Esophagus (tissue), 2 donors: Measurements from ENCODE around the gene TBL1X. TPM values are rescaled to one million over a fixed set of nuclear protein-coding genes. Genes with fewer than 3 reads are reported as not detected.

Experiments
- H3K27ac ChIP-seq, 2 donors: one replicate each; pipeline ENCODE4 v1.5.1; 2013; ENCODE audit warnings: low read depth in 2 of 2, mild to moderate bottlenecking in 2 of 2, inconsistent platforms in 1 of 2, low read length in 1 of 2, moderate library complexity in 1 of 2
- H3K27me3 ChIP-seq, 2 donors: one replicate each; pipeline ENCODE4 v1.6.1; 2013; ENCODE audit warnings: low read length in 2 of 2, control low read depth in 1 of 2, mild to moderate bottlenecking in 1 of 2; ENCODE audit not compliant: insufficient read depth in 2 of 2, control insufficient read depth in 1 of 2
- H3K36me3 ChIP-seq, 2 donors: one replicate each; pipeline ENCODE4 v1.6.1; 2013; ENCODE audit warnings: low read length in 1 of 2; ENCODE audit not compliant: control insufficient read depth in 2 of 2, insufficient read depth in 2 of 2
- H3K4me1 ChIP-seq, 2 donors: one replicate each; pipeline ENCODE4 v1.6.1; 2013; ENCODE audit warnings: low read length in 1 of 2; ENCODE audit not compliant: control insufficient read depth in 2 of 2, insufficient read depth in 2 of 2
- H3K4me3 ChIP-seq, 2 donors: one replicate each; pipeline ENCODE4 v1.5.1; 2013; ENCODE audit warnings: low read length in 2 of 2, mild to moderate bottlenecking in 2 of 2, low read depth in 1 of 2, moderate library complexity in 1 of 2
- H3K9me3 ChIP-seq, 2 donors: one replicate each; pipeline ENCODE4 v1.6.1; 2013; ENCODE audit warnings: mild to moderate bottlenecking in 2 of 2, low read depth in 1 of 2, low read length in 1 of 2, moderate library complexity in 1 of 2; ENCODE audit not compliant: control insufficient read depth in 2 of 2, insufficient read depth in 1 of 2
- WGBS, 2 donors: extraction: QIAGEN DNeasy Blood & Tissue Kit; methylation state at CpG; one replicate each; pipeline ENCODE4 v1.1.7; 2013; 5-methylcytosine and 5-hydroxymethylcytosine counted together
- polyA plus RNA-seq, 2 donors: library from polyadenylated mRNA; stranded (reverse); fragments of 200-250 nt; gene quantifications; one replicate each; pipeline ENCODE4 v1.2.3, GENCODE V29; 2013
- donor health status: healthy with polysubstance abuse.
- donor health status: Bipolar disorder and iron deficiency.

TBL1X gene
- polyA plus RNA-seq: 1 to 10 TPM; 3.7 to 5.8 TPM

GRCh38 chrX:9464435-9465371 is at the start of gene TBL1X:
Gene TBL1X (plus strand): TSS chrX:9465058. CDS start chrX:9653587, 188,529 bp downstream.
- 2 to 10% methylated on average over 21 to 99 of the region's 99 CpGs for WGBS, 2 donors
- peak within 1 kb of the TSS; percentile 54 to 68 for H3K4me3 ChIP-seq
- H3K4me1 ChIP-seq: peaks cover 2 to 4% of the 10 kb centered on the region in 2 donors
- H3K9me3 ChIP-seq: no peaks in the 10 kb centered on the region
- H3K27ac ChIP-seq: peak within 1 kb of the TSS; percentile 73 to 80
- H3K36me3 ChIP-seq: no peaks in the 10 kb centered on the region
- H3K27me3 ChIP-seq: no peaks in the 10 kb centered on the region

- no peaks in the 10 kb centered on the region for H3K9me3 ChIP-seq
- no peak overlapping the region for H3K4me3 ChIP-seq
- 22 to 49% methylated on average over 6 of the region's 6 CpGs for WGBS, 2 donors
- H3K4me1 ChIP-seq: no peaks in the 10 kb centered on the region
- H3K27ac ChIP-seq: no peak overlapping the region
- H3K27me3 ChIP-seq: no peaks in the 10 kb centered on the region
- no peaks in the 10 kb centered on the region for H3K36me3 ChIP-seq
Measured at GRCh38 chrX:9416562-9417348, 48.1 kb upstream of the TBL1X start.

- Histone ChIP-seq H3K4me3 (no peak overlapping the region), H3K27me3 (no peaks in the 10 kb centered on the region), H3K36me3 (no peaks in the 10 kb centered on the region), H3K27ac (no peak overlapping the region), H3K9me3 (no peaks in the 10 kb centered on the region), H3K4me1 (no peaks in the 10 kb centered on the region)
- 72 to 87% methylated on average over 6 of the region's 6 CpGs for WGBS, 2 donors
Measured at GRCh38 chrX:9418262-9418661, 46.6 kb upstream of the TBL1X start.

- Histone ChIP-seq H3K27ac (no peak overlapping the region), H3K9me3 (no peaks in the 10 kb centered on the region), H3K36me3 (no peaks in the 10 kb centered on the region), H3K4me3 (no peak overlapping the region), H3K4me1 (no peaks in the 10 kb centered on the region), H3K27me3 (no peaks in the 10 kb centered on the region)
- 44 to 54% methylated on average over 14 of the region's 14 CpGs for WGBS, 2 donors
Measured at GRCh38 chrX:9420275-9421265, 44.3 kb upstream of the TBL1X start.

- H3K27me3 ChIP-seq: no peaks in the 10 kb centered on the region
- no peaks in the 10 kb centered on the region for H3K36me3 ChIP-seq
- peaks cover 0 to 6% of the 10 kb centered on the region in 2 donors for H3K4me1 ChIP-seq
- no peaks in the 10 kb centered on the region for H3K9me3 ChIP-seq
- H3K4me3 ChIP-seq: no peak overlapping the region
- WGBS, 2 donors: 62 to 63% methylated on average over 11 to 12 of the region's 12 CpGs
- H3K27ac ChIP-seq: no peak overlapping the region
Measured at GRCh38 chrX:9429767-9430166, 35.1 kb upstream of the TBL1X start.

GRCh38 chrX:9430346-9430921 is 34.4 kb upstream of the TBL1X start:
- 74 to 82% methylated on average over 5 of the region's 5 CpGs for WGBS, 2 donors
- H3K4me1 ChIP-seq: peaks cover 0 to 6% of the 10 kb centered on the region in 2 donors
- no peaks in the 10 kb centered on the region for H3K9me3 ChIP-seq
- H3K36me3 ChIP-seq: no peaks in the 10 kb centered on the region
- H3K4me3 ChIP-seq: no peak overlapping the region
- no peaks in the 10 kb centered on the region for H3K27me3 ChIP-seq
- no peak overlapping the region for H3K27ac ChIP-seq

GRCh38 chrX:9431281-9431680 is 33.6 kb upstream of the TBL1X start:
- WGBS, 2 donors: 56 to 65% methylated on average over 4 of the region's 4 CpGs

GRCh38 chrX:9433596-9433995 is 31.3 kb upstream of the TBL1X start:
- Histone ChIP-seq H3K9me3 (no peaks in the 10 kb centered on the region), H3K4me1 (peaks cover 0 to 6% of the 10 kb centered on the region in 2 donors), H3K27ac (no peak overlapping the region), H3K36me3 (no peaks in the 10 kb centered on the region), H3K27me3 (no peaks in the 10 kb centered on the region), H3K4me3 (no peak overlapping the region)
- WGBS, 2 donors: 49 to 65% methylated on average over 3 of the region's 3 CpGs

More at GRCh38 chrX:9431281-9431680, 33.6 kb upstream of the TBL1X start:
- Histone ChIP-seq H3K36me3 (no peaks in the 10 kb centered on the region), H3K9me3 (no peaks in the 10 kb centered on the region), H3K27me3 (no peaks in the 10 kb centered on the region), H3K27ac (peak overlapping the region in 1 of 2 donors; percentile 72), H3K4me1 (peaks cover 0 to 6% of the 10 kb centered on the region in 2 donors), H3K4me3 (no peak overlapping the region)
